SU-DHL-6 (cell line): ENCODE results near the gene COL24A1.

Experiments used
- H2AFZ ChIP-seq: fragments of 200-600 bp; sonication (generic); 2 replicates; pipeline ENCODE4 v1.6.1; 2014; ENCODE audit warnings: low read depth, mild to moderate bottlenecking, moderate library complexity, mixed read lengths, antibody characterized with exemption, low read length; ENCODE audit not compliant: severe bottlenecking
- H3F3A ChIP-seq: fragments of 200-600 bp; shearing (Covaris generic); 2 replicates; pipeline ENCODE4 v1.6.0; 2016; ENCODE audit warnings: antibody characterized with exemption, mild to moderate bottlenecking; ENCODE audit not compliant: insufficient read depth
- H3K27ac ChIP-seq: fragments of 200-600 bp; sonication (generic); 2 replicates; pipeline ENCODE4 v1.5.1; 2016; ENCODE audit warnings: low read depth, mild to moderate bottlenecking, low read length, moderate library complexity, mixed read lengths
- H3K27me3 ChIP-seq: fragments of 200-600 bp; sonication (generic), shearing (Covaris generic); 2 replicates; pipeline ENCODE4 v1.6.0; 2014; ENCODE audit warnings: mild to moderate bottlenecking, low read length
- H3K36me3 ChIP-seq: fragments of 200-600 bp; sonication (generic); 2 replicates; pipeline ENCODE4 v1.6.1; 2014; ENCODE audit warnings: mild to moderate bottlenecking, low read length, mixed read lengths
- H3K4me2 ChIP-seq: fragments of 300-600, 200-600 bp; shearing (Covaris generic), sonication (generic); 2 replicates; pipeline ENCODE4 v1.6.0; 2014; ENCODE audit warnings: low read length, low read depth, mild to moderate bottlenecking; ENCODE audit not compliant: poor library complexity, severe bottlenecking
- H3K4me3 ChIP-seq: fragments of 200-600 bp; sonication (generic); 2 replicates; pipeline ENCODE4 v1.5.1; 2014; ENCODE audit warnings: antibody characterized with exemption, low read length, mild to moderate bottlenecking, mixed read lengths; ENCODE audit not compliant: insufficient read depth, poor library complexity, severe bottlenecking
- H3K79me2 ChIP-seq: fragments of 200-600 bp; sonication (generic); 2 replicates; pipeline ENCODE4 v1.6.1; 2014; ENCODE audit warnings: mild to moderate bottlenecking, low read length, moderate library complexity; ENCODE audit not compliant: insufficient read depth
- H3K9ac ChIP-seq: fragments of 200-600 bp; sonication (generic); 2 replicates; pipeline ENCODE4 v1.7.0; 2014; ENCODE audit warnings: mild to moderate bottlenecking, low read length
- H3K9me2 ChIP-seq: fragments of 200-600 bp; sonication (generic); replicated peaks from 2 replicates; pipeline ENCODE4 v1.6.1; 2014; ENCODE audit warnings: low read length; ENCODE audit not compliant: insufficient read depth
- H3K9me3 ChIP-seq: fragments of 200-600 bp; sonication (generic); 2 replicates; pipeline ENCODE4 v1.6.1; 2014; ENCODE audit warnings: low read length, mixed read lengths; ENCODE audit not compliant: insufficient read depth
- H4K20me1 ChIP-seq: fragments of 200-600 bp; sonication (generic); 2 replicates; pipeline ENCODE4 v1.6.1; 2014; ENCODE audit warnings: low read depth, mild to moderate bottlenecking, antibody characterized with exemption, low read length, moderate library complexity, mixed read lengths
- CTCF ChIP-seq: fragments of 200-600 bp; sonication (generic); IDR thresholded peaks from one replicate; pipeline ENCODE4 v1.5.1; 2017; ENCODE audit warnings: antibody characterized with exemption, mild to moderate bottlenecking, low read length, moderate library complexity; ENCODE audit not compliant: insufficient read depth, poor library complexity, severe bottlenecking
- EZH2phosphoT487 ChIP-seq: fragments of 200-600 bp; sonication (generic), shearing (Covaris generic); conservative IDR thresholded peaks from 2 replicates; pipeline ENCODE4 v1.6.1; 2018; ENCODE audit warnings: mild to moderate bottlenecking, antibody characterized with exemption, low read length, moderate library complexity, mixed read lengths

The COL24A1 gene

DNA sequence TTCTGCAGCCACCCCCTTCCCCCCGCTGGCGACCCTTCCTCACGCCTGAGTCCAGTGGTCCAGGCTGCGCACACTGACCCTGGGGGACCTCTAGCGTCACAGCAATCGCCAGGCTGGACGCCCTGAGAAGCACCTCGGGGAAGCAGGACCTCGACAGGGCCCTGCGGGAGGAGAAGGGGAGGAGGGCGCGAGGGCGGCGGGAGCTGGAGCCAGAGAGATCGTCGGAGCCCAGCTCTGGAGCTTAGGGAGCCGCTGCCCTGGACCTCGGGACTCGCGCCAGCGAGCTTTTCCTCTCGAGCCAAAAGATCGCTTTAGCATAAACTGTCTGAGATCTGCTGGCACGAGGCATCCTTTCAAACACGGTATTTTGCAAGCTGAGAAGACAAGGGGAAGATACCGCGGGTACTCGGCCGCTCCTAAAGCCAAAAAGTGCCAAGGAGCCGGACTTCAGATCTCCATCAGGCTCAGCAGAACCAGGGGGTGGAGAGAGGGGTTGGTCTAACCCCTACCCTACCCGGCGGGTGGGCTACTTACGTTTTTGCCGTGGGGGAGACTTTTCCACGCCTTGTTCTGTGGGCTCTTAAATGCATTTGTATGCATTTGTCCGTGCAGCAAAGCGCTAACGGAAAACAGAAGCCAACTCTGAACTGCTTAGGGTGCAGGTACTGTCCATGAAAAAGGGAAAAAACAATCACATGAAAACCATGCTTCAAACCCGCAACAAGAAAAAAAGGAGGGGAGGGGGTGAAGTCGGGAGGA is 586 bp downstream of the COL24A1 start:
- TF ChIP-seq EZH2phosphoT487 (no peak), CTCF (no peak)
- H3K9ac ChIP-seq: no peak overlapping the region
- no peaks in the 10 kb centered on the region for H3K9me3 ChIP-seq
- no peaks in the 10 kb centered on the region for H4K20me1 ChIP-seq
- no peak overlapping the region for H3K27ac ChIP-seq
- no peaks in the 10 kb centered on the region for H3K9me2 ChIP-seq
- no peaks in the 10 kb centered on the region for H3K79me2 ChIP-seq
- no peaks in the 10 kb centered on the region for H3K27me3 ChIP-seq
- no peak overlapping the region for H3K4me3 ChIP-seq
- H2AFZ ChIP-seq: no peak overlapping the region
- H3F3A ChIP-seq: no peaks in the 10 kb centered on the region
- H3K36me3 ChIP-seq: no peaks in the 10 kb centered on the region
- no peak overlapping the region for H3K4me2 ChIP-seq

DNA sequence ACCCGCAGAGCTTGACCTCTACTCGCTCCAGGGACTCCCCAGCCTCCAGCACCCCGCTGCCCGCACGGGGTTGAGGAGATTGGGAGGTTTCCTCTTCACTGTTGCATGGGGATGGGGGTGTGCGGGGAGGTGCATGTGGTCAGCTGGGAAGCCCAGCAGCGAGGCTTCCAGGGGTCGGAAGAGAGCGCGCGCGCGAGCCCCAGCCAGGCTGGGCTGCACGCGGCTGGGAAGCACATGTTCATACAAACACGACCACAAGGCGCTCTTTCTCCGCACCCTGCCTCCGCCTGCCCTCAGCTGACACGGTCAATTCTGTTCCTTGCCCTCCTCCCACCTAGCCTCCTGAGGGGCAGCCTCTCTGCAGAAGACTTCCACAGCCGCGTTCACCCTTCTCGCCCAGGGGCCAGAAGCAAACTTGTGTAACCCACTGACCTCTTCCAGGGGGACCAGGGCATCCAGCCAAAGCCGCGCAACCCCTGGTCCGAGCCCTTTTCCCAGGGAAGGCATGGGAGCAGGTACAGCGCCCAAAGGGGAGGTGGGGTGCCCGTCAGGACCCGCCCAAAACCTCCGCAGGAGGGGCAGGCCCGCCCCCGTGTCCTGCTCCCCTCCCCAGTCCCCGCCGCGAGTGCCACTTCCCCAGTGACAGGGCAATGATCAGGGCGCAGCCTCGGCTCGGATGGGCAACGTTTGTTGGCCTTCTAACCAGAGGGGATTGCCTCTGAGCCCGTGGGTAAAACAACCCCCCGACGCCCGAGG is 1.3 kb downstream of the COL24A1 start:
- no peaks in the 10 kb centered on the region for H3K27me3 ChIP-seq
- H3K36me3 ChIP-seq: no peaks in the 10 kb centered on the region
- H3F3A ChIP-seq: no peaks in the 10 kb centered on the region
- no peak overlapping the region for H3K9ac ChIP-seq
- TF ChIP-seq EZH2phosphoT487 (no peak), CTCF (no peak)
- H4K20me1 ChIP-seq: no peaks in the 10 kb centered on the region
- no peaks in the 10 kb centered on the region for H3K9me3 ChIP-seq
- no peaks in the 10 kb centered on the region for H3K9me2 ChIP-seq
- no peaks in the 10 kb centered on the region for H3K79me2 ChIP-seq
- H3K4me3 ChIP-seq: no peak overlapping the region
- H3K27ac ChIP-seq: no peak overlapping the region
- H2AFZ ChIP-seq: no peak overlapping the region
- no peak overlapping the region for H3K4me2 ChIP-seq

DNA sequence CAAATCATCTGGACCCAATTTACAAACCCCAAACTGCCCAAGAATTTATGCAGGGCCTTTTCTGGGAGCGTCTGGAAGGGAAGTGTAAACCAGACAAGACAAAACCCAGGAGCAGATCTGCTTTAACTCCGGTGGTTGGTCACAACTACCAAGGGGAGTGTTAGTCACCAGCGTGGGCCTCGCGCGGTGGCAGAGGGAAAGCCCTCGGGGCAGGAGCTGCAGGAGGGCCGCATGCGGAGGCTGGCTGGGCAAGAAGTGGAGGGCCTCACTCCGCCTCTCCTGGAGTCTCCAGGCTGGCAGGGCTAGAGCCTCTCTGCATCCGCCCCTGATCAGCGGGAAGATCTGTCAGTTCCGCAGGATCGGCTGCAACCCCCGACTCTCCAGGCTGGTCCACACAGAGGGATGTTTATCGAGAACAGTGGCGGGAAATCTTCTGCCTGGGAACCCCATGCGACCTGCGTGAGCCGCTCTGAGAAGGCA is 2.0 kb downstream of the COL24A1 start:
- Histone ChIP-seq H3K27me3 (no peaks in the 10 kb centered on the region), H4K20me1 (no peaks in the 10 kb centered on the region), H3K4me2 (no peak overlapping the region), H3K9me3 (no peaks in the 10 kb centered on the region), H3K9ac (no peak overlapping the region), H3K36me3 (no peaks in the 10 kb centered on the region), H3K79me2 (no peaks in the 10 kb centered on the region), H3F3A (no peaks in the 10 kb centered on the region), H3K9me2 (no peaks in the 10 kb centered on the region), H2AFZ (no peak overlapping the region), H3K4me3 (no peak overlapping the region), H3K27ac (no peak overlapping the region)
- TF ChIP-seq CTCF (no peak), EZH2phosphoT487 (no peak)
